IPS-NIHi7 (cell line): ENCODE data around the gene TNK1.
A peak's percentile ranks its signal among the peaks of the same experiment; 100 is the strongest.

Experiments used
- DNase-seq: peaks from one replicate; pipeline ENCODE4 v3.0.0; 2012; ENCODE audit warnings: mixed read lengths; ENCODE audit errors: extremely low spot score

Gene TNK1

DNA sequence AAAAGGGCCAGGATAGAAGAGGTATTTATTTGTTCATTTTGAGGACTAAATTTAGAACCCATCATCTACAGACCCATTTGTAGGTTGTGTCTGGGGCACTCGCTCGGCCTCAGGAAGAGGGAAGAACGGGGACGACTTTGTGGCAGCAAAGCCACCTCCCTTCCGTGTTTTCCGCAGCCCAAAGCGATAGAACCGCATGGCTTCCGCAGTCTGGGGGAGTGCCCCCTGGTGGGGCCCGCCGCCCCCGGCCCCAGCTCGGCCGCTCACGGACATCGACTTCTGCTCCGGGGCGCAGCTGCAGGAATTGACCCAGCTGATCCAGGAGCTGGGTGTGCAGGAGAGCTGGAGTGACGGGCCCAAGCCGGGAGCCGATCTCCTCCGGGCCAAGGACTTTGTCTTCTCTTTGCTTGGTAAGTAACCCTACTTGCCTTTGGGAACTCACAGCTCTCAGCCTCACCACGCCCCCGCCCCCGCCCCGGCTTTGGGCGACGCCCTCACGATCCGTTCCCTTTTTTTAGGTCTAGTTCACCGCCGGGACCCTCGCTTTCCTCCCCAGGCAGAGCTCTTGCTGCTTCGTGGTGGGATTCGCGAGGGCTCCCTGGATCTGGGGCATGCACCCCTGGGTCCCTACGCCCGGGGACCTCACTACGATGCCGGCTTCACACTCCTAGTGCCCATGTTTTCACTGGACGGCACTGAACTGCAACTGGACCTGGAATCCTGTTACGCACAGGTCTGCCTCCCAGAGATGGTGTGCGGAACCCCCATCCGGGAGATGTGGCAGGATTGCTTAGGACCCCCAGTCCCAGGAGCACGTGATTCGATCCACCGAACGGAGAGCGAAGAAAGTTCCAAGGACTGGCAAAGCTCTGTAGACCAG is 55.0 kb downstream of the TNK1 start:
- peak; percentile 55 for DNase-seq

DNA sequence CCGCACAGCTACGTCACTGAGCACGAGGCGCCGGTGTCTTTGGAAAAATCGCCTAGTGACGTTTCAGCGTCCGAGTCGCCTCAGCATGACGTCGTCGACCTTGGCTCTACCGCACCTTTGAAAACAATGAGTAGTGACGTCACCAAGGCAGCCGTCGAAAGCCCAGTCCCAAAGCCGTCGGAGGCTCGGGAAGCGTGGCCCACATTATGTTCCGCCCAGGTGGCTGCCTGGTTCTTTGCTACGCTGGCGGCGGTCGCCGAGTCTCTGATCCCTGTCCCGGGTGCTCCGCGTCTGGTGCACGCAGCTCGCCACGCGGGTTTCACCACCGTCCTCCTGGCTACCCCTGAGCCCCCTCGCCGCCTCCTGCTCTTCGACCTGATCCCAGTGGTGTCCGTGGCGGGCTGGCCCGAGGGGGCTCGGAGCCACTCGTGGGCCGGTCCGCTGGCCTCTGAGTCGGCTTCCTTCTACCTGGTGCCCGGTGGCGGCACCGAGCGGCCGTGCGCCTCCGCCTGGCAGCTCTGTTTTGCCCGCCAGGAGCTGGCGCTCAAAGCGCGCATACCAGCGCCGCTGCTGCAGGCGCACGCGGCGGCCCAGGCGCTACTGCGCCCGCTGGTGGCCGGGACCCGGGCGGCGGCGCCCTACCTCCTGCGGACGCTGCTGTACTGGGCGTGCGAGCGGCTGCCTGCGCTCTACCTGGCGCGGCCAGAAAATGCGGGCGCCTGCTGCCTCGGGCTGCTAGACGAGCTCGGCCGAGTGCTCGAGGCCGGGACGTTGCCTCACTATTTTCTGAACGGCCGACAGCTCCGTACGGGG is 55.9 kb downstream of the TNK1 start:
- peak; percentile 76 for DNase-seq

- no peak for DNase-seq
These were observed 56.5 kb downstream of the TNK1 start for GRCh38 chr17:7437369-7437863.

DNA sequence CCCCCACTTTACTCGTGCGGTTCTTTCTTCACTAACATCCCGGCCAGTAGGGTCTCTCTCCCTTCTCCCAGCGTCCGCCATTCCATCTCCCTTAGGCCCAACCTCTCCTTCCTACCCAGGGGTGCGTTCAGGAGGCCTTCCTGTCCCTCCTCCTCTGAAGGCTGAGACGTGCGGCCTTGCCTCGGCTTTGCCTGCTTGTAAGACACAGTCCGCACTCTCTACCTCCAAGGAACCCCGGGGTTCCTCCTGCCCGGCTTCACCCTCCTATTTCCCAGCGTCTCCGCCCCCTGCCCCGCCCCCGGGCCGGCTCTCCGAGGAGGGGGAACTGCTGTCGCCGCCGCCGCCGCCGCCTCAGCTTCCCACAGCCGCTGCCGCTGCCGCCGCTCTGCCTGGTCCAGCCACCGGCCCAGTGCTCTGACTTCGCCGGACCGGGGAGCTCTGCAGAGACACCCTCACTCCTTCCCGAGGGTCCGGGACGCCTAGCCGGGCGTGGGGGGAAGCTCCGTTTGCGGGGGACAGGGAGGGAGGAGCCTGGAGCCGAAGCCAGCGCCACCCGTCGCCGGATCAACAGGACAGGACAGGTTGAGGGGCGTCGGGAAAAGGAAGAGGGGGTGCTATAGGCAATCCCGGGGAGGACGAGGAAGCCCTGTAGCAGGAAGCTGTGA is 57.2 kb downstream of the TNK1 start:
- DNase-seq, result peak; percentile 55

GRCh38 chr17:7438656-7439460 is 58.0 kb downstream of the TNK1 start:
- no peak for DNase-seq
